LNCAP (cell line): ENCODE results near the gene ANTXR1.

ENCODE experiments used
- TF ChIP-seq, protein P1 (sequence below): fragments of 450-650 bp; IDR thresholded peaks from 2 replicates; pipeline ENCODE4 v1.5.1; 2017; ENCODE audit warnings: mild to moderate bottlenecking

The ANTXR1 gene

GRCh38 chr2:69095305-69095704 lies 82.3 kb downstream of the ANTXR1 start:
- TF ChIP-seq, protein P1, sequence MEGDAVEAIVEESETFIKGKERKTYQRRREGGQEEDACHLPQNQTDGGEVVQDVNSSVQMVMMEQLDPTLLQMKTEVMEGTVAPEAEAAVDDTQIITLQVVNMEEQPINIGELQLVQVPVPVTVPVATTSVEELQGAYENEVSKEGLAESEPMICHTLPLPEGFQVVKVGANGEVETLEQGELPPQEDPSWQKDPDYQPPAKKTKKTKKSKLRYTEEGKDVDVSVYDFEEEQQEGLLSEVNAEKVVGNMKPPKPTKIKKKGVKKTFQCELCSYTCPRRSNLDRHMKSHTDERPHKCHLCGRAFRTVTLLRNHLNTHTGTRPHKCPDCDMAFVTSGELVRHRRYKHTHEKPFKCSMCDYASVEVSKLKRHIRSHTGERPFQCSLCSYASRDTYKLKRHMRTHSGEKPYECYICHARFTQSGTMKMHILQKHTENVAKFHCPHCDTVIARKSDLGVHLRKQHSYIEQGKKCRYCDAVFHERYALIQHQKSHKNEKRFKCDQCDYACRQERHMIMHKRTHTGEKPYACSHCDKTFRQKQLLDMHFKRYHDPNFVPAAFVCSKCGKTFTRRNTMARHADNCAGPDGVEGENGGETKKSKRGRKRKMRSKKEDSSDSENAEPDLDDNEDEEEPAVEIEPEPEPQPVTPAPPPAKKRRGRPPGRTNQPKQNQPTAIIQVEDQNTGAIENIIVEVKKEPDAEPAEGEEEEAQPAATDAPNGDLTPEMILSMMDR: no peak

GRCh38 chr2:69096326-69097095 lies 83.5 kb downstream of the ANTXR1 start:
- TF ChIP-seq, protein P1: no peak

- TF ChIP-seq, protein P1: no peak
These were observed 84.2 kb downstream of the ANTXR1 start for GRCh38 chr2:69097148-69097610.

GRCh38 chr2:69097891-69098655 lies 85.1 kb downstream of the ANTXR1 start:
- TF ChIP-seq, protein P1: no peak

DNA sequence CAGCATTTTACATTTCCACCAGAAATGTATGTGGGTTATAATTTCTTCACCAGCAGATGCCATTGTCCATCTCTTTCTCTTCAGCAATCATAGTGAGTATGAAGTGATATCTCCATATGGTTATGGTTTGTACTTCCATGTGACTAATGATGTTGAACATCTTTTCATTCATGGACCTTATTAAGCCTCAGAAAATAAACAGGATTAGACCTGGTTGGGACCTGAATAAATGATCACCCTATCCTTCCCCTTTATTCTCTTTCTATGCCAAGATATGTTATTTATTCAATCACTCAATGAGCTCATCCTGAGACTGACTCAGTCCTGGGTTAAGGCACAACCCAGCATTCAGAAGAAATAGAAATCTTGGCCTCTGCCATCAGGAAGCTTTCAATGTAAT lies 86.6 kb downstream of the ANTXR1 start:
- TF ChIP-seq, protein P1: no peak

- TF ChIP-seq, protein P1: no peak
These were observed 87.3 kb downstream of the ANTXR1 start for GRCh38 chr2:69100220-69100723.

DNA sequence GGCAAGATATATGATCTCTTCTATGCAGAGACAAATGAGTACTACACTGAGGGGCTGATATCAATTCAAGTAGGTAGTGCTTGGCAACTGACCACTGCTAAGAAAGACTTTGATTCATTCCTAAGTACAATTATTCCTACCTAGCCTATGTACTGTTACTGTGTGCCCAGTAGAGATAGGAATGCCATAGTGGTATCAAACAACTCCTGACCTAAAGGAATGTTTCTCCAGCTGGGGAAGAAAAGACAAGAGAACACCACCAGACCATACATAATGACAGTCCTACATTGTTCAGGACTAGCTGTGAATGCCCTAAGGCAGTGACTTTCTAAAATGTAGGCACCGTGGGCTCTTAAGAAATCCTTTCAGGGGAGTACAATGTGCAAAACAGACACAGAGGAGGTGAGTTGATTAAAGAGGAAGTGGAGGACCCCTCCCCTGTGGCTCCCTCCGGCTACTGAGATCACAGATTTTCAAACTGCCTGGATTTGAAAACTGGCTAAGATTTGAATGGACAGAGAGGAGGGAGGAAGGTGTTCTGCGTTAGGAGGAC lies 89.1 kb downstream of the ANTXR1 start:
- TF ChIP-seq, protein P1: no peak
